Neural progenitor cell (in vitro differentiated cells): ENCODE measurements around the gene CCDC136.

Source experiments
- EZH2 ChIP-seq: fragments of 200-600 bp; sonication (generic); IDR thresholded peaks from 2 replicates; pipeline ENCODE4 v1.6.1; 2017; ENCODE audit warnings: antibody characterized with exemption, mild to moderate bottlenecking, moderate library complexity
- EZH2phosphoT487 ChIP-seq: fragments of 200-600 bp; sonication (generic); IDR thresholded peaks from 2 replicates; pipeline ENCODE4 v1.6.1; 2017; ENCODE audit warnings: antibody characterized with exemption
- TF ChIP-seq, protein P1 (sequence below): fragments of 200-600 bp; sonication (generic); IDR thresholded peaks from 2 replicates; pipeline ENCODE4 v1.5.1; 2017; ENCODE audit warnings: antibody characterized with exemption, mild to moderate bottlenecking

DNA sequence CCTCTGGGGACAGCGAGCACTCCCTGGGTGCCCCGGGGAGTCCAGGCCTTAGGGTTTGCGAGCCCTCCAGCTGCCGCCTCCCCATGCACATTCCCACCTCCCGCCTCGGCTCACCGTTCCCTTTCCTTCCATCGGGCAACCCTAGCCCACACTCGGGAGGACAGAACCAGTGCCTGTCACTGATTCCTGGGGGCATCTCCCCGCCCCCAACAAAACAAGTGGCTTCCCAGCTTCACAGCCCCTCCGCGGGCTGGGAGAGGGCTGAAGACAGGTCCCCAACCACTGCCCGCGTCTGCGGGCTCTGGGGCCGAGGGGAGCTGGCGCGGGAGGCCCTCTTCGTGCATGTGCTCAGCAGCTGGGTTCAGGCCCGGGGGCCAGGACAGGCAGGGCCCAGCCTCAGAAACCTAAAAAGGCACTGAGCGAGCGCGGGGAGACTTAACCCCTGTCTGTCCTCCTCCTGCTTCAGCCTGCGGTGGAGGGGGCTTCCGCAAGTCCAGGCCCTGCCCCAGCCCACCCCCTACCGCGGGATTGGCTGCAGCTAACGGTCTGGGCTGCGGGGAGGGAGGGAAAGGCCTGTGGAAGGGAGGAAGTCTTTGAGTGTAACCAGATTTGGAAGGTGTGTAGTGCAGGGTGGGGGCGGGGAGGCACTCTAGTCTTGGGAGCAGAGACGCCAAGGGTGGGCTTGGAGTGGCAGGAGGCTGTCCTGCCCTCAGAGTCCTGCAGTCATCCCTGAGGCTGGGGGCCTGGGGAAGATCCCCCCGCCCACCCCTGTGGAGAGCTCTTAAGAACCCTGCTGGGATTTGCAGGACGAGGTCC is 39.6 kb downstream of the CCDC136 start:
- TF ChIP-seq, protein P1, sequence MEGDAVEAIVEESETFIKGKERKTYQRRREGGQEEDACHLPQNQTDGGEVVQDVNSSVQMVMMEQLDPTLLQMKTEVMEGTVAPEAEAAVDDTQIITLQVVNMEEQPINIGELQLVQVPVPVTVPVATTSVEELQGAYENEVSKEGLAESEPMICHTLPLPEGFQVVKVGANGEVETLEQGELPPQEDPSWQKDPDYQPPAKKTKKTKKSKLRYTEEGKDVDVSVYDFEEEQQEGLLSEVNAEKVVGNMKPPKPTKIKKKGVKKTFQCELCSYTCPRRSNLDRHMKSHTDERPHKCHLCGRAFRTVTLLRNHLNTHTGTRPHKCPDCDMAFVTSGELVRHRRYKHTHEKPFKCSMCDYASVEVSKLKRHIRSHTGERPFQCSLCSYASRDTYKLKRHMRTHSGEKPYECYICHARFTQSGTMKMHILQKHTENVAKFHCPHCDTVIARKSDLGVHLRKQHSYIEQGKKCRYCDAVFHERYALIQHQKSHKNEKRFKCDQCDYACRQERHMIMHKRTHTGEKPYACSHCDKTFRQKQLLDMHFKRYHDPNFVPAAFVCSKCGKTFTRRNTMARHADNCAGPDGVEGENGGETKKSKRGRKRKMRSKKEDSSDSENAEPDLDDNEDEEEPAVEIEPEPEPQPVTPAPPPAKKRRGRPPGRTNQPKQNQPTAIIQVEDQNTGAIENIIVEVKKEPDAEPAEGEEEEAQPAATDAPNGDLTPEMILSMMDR: no peak
- no peak for TF ChIP-seq EZH2
- peak; percentile 3 for TF ChIP-seq EZH2phosphoT487
